SK-MEL-5 (cell line): Measurements from ENCODE around the gene ASAP2. TPM values are rescaled to one million over a fixed set of nuclear protein-coding genes. Genes with fewer than 3 reads are reported as not detected.

ENCODE experiments used
- DNase-seq: peaks from one replicate; pipeline ENCODE4 v3.0.0-alpha.2; 2016; ENCODE audit warnings: low read depth, low spot score
- in situ Hi-C: cut with HindIII; loops from 2 replicates; pipeline ENCODE4 v1.10.0; 2016; ENCODE audit warnings: low sequenced_read_pairs, high pct_unique_total_duplicates, low pct_unique_long_range_greater_than_20kb
- total RNA-seq: library from RNA; depleted of rRNA; stranded (reverse); fragments of >200 nt; shearing (Covaris generic); gene quantifications from 2 replicates; pipeline ENCODE4 v1.2.3, GENCODE V29; 2014; rRNA removed

The ASAP2 gene
- total RNA-seq, 1 experiment from 2014 or later, result 17.6 TPM

DNA sequence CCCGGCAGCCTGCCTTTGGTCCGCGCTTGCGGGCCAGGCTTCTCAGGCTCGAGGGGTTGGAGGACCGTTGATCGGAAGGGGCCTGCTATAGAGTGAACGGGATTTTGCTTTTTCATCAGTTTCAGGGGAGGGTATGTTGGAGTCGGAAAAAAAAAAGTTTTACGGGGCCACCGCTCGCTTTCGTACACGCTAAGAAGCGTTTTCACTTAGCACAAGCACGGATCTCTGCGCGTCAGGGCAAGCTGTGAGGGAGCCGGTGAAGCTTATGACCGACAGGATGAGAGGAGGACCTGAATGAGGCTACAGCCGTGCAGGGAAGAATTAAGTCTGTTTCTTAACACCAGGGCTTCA, 217.3 kb downstream of the ASAP2 start:
- in situ Hi-C loops, result no loop called here
- no peak for DNase-seq

DNA sequence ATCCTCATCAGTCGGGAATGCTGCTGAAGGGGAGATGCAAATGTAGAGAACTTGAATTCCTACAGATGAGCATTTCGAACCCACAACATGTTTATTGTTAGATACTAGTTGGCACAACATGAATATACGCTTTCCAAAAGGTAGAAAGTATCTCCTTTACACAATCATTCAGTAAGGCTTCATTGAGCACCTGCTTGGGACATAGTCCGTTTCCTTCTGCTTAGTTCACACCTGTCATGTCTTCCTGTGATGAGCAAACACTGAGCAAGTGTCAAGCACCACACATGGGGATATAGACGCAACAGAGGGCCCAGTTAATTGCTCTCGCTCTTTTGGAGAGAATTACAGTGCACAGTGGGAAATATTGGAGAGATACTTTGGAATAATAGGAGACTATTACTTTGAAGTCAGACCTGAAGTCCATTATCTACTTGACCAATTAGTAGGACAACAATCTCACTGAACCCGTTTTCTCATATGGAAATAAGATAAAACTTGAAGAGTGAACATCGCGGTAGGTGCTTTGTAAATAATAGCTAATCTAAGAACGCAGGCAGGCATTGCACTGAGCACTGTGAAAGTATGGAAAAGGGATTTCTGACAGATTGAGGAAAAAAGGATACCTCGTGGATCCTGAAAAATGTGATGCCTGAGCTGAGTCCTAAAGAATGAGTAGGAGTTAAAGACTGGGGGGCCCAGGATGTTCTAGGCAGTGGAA, 218.0 kb downstream of the ASAP2 start:
- DNase-seq, result no peak
- in situ Hi-C loops, result no loop called here

DNA sequence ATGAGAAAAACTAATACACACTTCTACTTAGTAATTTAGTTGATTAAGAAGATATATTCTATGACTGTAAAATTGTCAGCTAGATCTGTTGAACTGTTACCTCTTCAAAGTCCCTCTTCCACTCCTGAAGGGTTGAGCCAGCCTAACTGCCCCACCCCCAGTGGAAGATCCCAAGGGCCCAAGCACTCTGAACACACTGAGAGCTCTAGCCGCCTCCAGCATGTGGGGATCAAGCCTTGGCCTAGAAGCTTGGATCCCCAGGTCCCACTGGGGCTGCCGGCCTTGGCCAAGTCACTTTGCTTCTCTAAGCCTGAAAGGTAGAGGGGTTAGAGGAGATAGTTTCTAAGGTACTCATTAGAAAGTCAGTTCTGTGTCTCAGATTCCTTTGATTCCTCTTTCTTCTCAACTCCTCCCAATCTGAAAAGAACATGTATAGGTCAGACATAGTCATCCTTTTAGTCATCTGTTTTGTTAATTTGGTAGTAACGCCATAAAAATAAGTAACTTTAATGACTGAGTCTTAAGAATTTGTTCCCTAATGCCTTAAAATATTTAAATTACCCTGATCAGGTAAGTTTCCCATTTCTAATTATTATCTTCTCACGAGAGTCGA, 222.5 kb downstream of the ASAP2 start:
- in situ Hi-C loops, result no loop called here
- no peak for DNase-seq

DNA sequence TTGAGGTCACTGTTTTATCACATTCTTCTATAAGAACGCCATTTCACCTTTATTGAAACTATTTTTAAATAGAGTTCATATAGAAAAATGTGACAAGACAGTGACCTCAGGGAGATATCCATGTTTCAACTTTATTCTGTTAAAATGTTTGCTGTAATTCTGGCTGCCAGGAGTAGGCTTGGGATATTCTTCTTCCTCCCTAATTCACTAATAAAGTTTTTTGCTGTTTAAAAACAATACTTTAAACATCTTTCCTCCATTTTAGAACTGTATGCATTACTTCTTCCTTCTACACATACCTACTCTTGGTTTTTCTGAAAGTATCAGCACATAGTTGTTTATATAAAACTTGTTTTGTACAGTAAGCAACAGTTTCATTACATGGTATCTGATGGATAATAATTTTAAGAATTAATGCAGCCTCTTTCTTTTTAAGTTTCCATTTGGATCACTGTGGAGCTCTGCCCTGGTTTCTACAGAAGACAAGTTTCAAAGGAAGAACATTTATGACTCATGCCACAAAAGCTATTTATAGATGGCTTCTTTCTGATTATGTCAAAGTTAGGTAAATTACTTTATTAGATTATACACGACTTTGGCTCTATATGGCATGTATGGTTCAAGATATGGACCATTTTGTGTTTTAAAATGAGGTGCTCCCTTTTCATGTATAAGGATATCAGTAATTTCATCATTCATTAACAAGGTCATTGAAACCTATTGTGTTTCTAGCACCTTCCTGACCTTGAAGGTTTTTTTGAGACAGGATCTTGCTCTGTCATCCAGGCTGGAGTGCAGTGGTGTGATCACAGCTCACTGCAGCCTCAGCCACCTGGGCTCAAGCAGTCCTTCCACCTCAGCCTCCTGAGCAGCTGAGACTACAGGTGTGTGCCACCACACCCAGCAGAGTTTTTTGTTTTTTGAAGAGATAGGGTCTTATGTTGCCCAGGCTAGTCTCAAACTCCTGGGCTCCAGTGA, 224.0 kb downstream of the ASAP2 start:
- DNase-seq, result no peak

DNA sequence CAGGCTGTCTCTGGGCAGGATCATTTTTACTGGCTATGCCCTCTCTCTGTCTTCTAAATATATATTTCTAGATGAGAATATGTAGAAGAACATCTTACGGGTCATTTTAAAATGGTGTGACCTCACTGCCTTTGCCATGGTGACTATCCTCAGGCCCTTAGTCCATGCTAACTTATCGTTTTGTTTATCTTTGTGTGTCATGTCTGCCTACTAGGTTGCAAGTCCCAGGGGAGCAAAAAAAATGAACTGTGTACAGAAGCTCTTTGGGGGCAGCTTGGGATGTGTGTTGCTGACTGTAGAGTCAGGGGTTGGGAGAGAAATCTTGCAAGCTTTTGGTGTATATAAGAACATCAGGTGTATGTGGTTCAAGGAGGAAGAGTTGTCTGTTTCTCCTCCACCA, 227.9 kb downstream of the ASAP2 start:
- no peak for DNase-seq
- in situ Hi-C loops, result no loop called here

More for the DNA sequence above, 224.0 kb downstream of the ASAP2 start:
- in situ Hi-C loops, result no loop called here

DNA sequence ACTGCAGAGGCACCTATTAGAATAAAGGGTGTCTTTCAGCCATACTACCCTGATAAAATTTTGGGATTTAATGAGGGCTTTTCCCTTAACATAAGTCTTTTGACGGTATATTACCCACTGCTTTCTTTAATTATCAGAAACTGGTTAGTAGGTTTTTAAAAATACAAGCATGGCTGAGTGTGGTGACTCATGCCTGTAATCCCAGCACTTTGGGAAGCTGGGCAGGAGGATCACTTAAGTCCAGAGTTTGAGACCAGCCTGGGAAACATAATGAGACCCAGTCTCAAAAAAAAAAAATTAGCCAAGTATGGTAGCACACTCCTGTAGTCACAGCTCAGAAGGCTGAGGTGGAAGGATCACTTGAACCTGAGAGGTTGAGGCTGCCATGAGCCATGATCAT, 232.9 kb downstream of the ASAP2 start:
- in situ Hi-C loops, result no loop called here
- no peak for DNase-seq

DNA sequence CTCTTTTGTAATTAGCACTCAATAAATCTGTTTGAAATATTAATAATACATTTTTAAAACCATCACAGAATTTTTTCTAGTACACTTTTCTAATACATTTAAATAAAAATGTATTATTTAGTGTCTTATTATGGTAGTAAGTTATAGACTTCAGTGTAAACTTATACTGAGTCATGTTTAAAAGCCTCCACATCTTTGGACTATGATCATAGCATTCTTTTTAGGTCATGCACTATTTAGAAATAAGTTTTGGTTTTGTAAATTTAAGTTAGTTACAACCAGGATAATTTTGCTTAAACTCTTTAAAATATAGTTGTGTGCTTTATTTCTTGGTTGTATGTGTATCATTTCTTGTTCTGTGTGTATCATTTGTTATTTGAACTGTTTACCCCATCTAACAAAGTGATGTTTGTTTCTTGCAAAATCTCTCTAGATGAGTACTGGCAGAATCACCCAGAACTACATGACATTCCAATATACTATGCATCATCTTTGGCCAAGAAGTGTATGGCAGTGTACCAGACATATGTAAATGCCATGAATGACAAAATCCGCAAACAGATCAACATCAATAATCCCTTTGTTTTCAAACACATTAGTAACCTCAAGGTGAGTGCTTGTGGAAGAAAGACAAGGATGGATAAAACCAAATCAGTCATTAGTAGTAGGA, 233.6 kb downstream of the ASAP2 start:
- in situ Hi-C loops, result no loop called here
- no peak for DNase-seq

DNA sequence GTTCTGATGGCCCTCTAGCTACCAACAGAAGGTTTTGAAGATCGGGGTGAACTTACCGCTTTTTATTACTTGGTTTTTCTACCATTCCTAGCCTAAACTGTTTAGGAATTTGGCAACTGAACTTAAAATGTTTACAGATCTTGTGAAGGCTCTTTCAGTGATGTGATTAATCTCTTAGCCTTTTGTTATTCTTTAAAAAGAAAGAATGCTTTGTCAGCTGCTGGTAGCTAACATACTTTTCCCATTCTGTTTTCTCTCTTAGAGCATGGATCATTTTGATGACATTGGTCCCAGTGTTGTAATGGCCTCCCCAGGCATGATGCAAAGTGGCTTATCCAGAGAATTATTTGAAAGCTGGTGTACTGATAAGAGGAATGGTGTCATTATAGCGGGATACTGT, 234.9 kb downstream of the ASAP2 start:
- in situ Hi-C loops, result no loop called here
- DNase-seq, result no peak

DNA sequence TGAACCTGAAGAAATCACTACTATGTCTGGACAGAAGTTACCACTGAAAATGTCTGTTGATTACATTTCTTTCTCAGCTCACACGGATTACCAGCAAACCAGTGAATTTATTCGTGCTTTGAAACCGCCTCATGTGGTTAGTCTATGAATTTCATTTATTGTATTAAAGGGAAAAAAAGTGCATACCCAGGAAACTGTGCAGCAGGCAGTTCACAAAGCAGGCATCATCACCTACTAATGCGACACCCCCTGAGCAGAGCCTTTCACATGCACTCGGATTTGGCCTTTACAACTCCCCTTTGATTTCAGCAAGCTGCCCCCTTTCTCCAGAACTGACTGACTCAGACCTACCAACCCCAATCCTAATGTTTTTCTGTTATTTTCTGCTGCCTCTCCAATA, 236.9 kb downstream of the ASAP2 start:
- in situ Hi-C loops, result no loop called here
- DNase-seq, result no peak

DNA sequence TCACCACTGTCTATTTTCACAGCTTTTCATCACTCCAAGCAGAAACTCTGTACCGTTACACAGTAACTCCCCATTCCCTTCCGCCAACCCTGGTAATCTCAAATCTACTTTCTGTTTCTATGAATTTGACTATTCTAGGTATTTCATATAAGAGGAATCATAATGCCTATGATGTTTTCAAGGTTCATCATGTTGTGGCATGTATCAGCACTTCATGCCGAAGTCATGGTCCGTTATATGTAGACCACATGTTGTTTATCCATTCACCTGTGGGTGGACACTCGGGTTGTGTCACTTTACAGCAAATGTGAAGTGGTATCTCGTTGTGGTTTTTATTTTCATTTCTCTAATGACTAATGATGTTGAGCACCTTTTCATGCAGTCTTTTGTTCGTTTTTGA, 238.5 kb downstream of the ASAP2 start:
- DNase-seq, result no peak
- in situ Hi-C loops, result no loop called here

DNA sequence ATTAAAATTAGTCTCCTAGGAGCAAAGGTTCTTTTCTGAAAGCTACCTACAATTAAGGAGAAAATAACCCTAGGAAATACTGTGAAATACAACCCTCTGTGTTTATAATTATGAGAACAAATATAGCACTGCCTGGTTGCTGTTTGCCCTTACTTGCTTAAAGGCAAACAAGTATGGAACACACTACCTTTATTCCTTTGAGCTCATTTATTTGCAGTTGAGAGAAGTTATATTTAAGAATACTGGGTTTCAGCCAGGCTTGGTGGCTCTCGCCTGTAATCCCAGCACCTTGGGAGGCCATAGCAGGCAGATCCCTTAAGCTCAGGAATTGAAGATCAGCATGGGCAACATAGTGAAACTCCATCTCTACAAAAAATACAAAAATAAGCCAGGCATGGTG, 244.6 kb downstream of the ASAP2 start:
- DNase-seq, result no peak
- in situ Hi-C loops, result no loop called here

Other genes starting within 250 kb of the ASAP2 start
- 11.5 and 15.6 TPM in 2 replicates for gene MBOAT2, start 203.1 kb upstream of the ASAP2 start, total RNA-seq
- 91.0 and 105 TPM in 2 replicates for gene ITGB1BP1, start 216.7 kb downstream of the ASAP2 start, total RNA-seq
- 96.8 and 110 TPM in 2 replicates for gene CPSF3, start 216.8 kb downstream of the ASAP2 start, total RNA-seq